ENCODE measurements around the gene CFHR2. TPM values are rescaled to one million over a fixed set of nuclear protein-coding genes. Genes with fewer than 3 reads are reported as not detected.
"Not testable (repeated sequence)": the region's sequence is repeated elsewhere in the genome, so short reads cannot be mapped to it uniquely, and the experiment has no call there.

CFHR2 gene
- total and polyA plus RNA-seq, 7 experiments from 2014 or later: 0.44 TPM; not detected in 6

GRCh38 chr1:196970182-196970581 lies 26.6 kb downstream of the CFHR2 start:
- no peaks in the 10 kb centered on the region for H3K36me3 ChIP-seq (ENCODE audit: control insufficient read depth in 2 of 3, insufficient read depth in 3 of 3, low read length in 3 of 3)
- H3K4me3 Mint-ChIP-seq: no peak overlapping the region
- peaks cover 0 to 3% (median 0%) of the 10 kb centered on the region in 5 donors for H3K27me3 Mint-ChIP-seq
- no peaks in the 10 kb centered on the region for H3K9me3 ChIP-seq (ENCODE audit: control insufficient read depth in 2 of 3, low read length in 3 of 3)
- no peaks in the 10 kb centered on the region for H3K4me1 Mint-ChIP-seq
- H3K27me3 ChIP-seq (ENCODE audit: control insufficient read depth in 2 of 2, insufficient read depth in 2 of 2, low read length in 2 of 2): no peaks in the 10 kb centered on the region
- DNase-seq (no peak), ATAC-seq (no peak)
- no peaks in the 10 kb centered on the region for H3K4me1 ChIP-seq (ENCODE audit: control insufficient read depth in 2 of 2, insufficient read depth in 2 of 2, low read length in 2 of 2)
- no peak overlapping the region for H3K4me3 ChIP-seq (ENCODE audit: low read length)
- intact Hi-C loops (cut with micrococcal nuclease): no loop called here
- no peak overlapping the region for H3K27ac ChIP-seq (ENCODE audit: low read depth, low read length)
- H3K36me3 Mint-ChIP-seq: no peaks in the 10 kb centered on the region
- ChIA-PET CTCF (no interaction called here), POLR2A (no interaction called here)
- H3K9me3 Mint-ChIP-seq: no peaks in the 10 kb centered on the region
- H3K27ac Mint-ChIP-seq: no peak overlapping the region

- Mint-ChIP-seq H3K4me3 (no peak overlapping the region), H3K27ac (no peak overlapping the region)
- DNase-seq: no peak
Measured at GRCh38 chr1:196976278-196976677, 32.7 kb downstream of the CFHR2 start.

GRCh38 chr1:196977278-196977677 lies 33.7 kb downstream of the CFHR2 start, which contains the start of gene CFHR5:
TSS of gene CFHR5 (plus strand) at chr1:196977556. CDS start at chr1:196977665, 109 bp downstream.
- Mint-ChIP-seq H3K36me3 (no peaks in the 10 kb centered on the region), H3K4me3 (no peak within 1 kb of the TSS), H3K4me1 (no peaks in the 10 kb centered on the region), H3K27me3 (peaks cover 0 to 4% (median 0%) of the 10 kb centered on the region in 5 donors), H3K9me3 (no peaks in the 10 kb centered on the region), H3K27ac (no peak within 1 kb of the TSS)
- intact Hi-C loops (cut with micrococcal nuclease): no loop called here
- Histone ChIP-seq H3K36me3 (ENCODE audit: control insufficient read depth in 2 of 3, insufficient read depth in 3 of 3, low read length in 3 of 3) (no peaks in the 10 kb centered on the region), H3K27me3 (ENCODE audit: control insufficient read depth in 2 of 2, insufficient read depth in 2 of 2, low read length in 2 of 2) (no peaks in the 10 kb centered on the region), H3K4me3 (ENCODE audit: low read length) (no peak within 1 kb of the TSS), H3K9me3 (ENCODE audit: control insufficient read depth in 2 of 3, low read length in 3 of 3) (no peaks in the 10 kb centered on the region), H3K27ac (ENCODE audit: low read depth, low read length) (no peak within 1 kb of the TSS), H3K4me1 (ENCODE audit: control insufficient read depth in 2 of 2, insufficient read depth in 2 of 2, low read length in 2 of 2) (no peaks in the 10 kb centered on the region)
- ATAC-seq (no peak), DNase-seq (no peak)
- CTCF ChIA-PET: no interaction called here
- POLR2A ChIA-PET: no interaction called here

More at GRCh38 chr1:196976278-196976677, 32.7 kb downstream of the CFHR2 start:
- H3K4me1 Mint-ChIP-seq: no peaks in the 10 kb centered on the region
- CTCF ChIA-PET: no interaction called here
- H3K36me3 ChIP-seq (ENCODE audit: control insufficient read depth in 2 of 3, insufficient read depth in 3 of 3, low read length in 3 of 3): no peaks in the 10 kb centered on the region
- intact Hi-C loops (cut with micrococcal nuclease): no loop called here
- ATAC-seq: no peak
- H3K4me1 ChIP-seq (ENCODE audit: control insufficient read depth in 2 of 2, insufficient read depth in 2 of 2, low read length in 2 of 2): no peaks in the 10 kb centered on the region
- H3K36me3 Mint-ChIP-seq: no peaks in the 10 kb centered on the region
- no peak overlapping the region for H3K4me3 ChIP-seq (ENCODE audit: low read length)
- no peaks in the 10 kb centered on the region for H3K27me3 Mint-ChIP-seq
- no peaks in the 10 kb centered on the region for H3K9me3 ChIP-seq (ENCODE audit: control insufficient read depth in 2 of 3, low read length in 3 of 3)
- POLR2A ChIA-PET: no interaction called here
- no peaks in the 10 kb centered on the region for H3K27me3 ChIP-seq (ENCODE audit: control insufficient read depth in 2 of 2, insufficient read depth in 2 of 2, low read length in 2 of 2)
- H3K9me3 Mint-ChIP-seq: no peaks in the 10 kb centered on the region
- no peak overlapping the region for H3K27ac ChIP-seq (ENCODE audit: low read depth, low read length)

- no peak overlapping the region for H3K4me3 ChIP-seq (ENCODE audit: low read length)
- ATAC-seq (no peak), DNase-seq (no peak)
- CTCF ChIA-PET: no interaction called here
- Mint-ChIP-seq H3K27me3 (peaks cover 0 to 4% (median 0%) of the 10 kb centered on the region in 5 donors), H3K36me3 (no peaks in the 10 kb centered on the region), H3K4me1 (no peaks in the 10 kb centered on the region), H3K4me3 (no peak overlapping the region), H3K9me3 (peaks cover 0 to 3% (median 0%) of the 10 kb centered on the region in 11 donors), H3K27ac (no peak overlapping the region)
- intact Hi-C loops (cut with micrococcal nuclease): no loop called here
- no peaks in the 10 kb centered on the region for H3K27me3 ChIP-seq (ENCODE audit: control insufficient read depth in 2 of 2, insufficient read depth in 2 of 2, low read length in 2 of 2)
- no peaks in the 10 kb centered on the region for H3K9me3 ChIP-seq (ENCODE audit: control insufficient read depth in 2 of 3, low read length in 3 of 3)
- H3K4me1 ChIP-seq (ENCODE audit: control insufficient read depth in 2 of 2, insufficient read depth in 2 of 2, low read length in 2 of 2): no peaks in the 10 kb centered on the region
- POLR2A ChIA-PET: no interaction called here
- H3K36me3 ChIP-seq (ENCODE audit: control insufficient read depth in 2 of 3, insufficient read depth in 3 of 3, low read length in 3 of 3): no peaks in the 10 kb centered on the region
- no peak overlapping the region for H3K27ac ChIP-seq (ENCODE audit: low read depth, low read length)
Measured at GRCh38 chr1:196980859-196981258, 37.3 kb downstream of the CFHR2 start.

GRCh38 chr1:196982247-196982646 lies 38.7 kb downstream of the CFHR2 start:
- H3K36me3 ChIP-seq (ENCODE audit: control insufficient read depth in 2 of 3, insufficient read depth in 3 of 3, low read length in 3 of 3); H3K27ac Mint-ChIP-seq; H3K4me3 Mint-ChIP-seq; H3K9me3 ChIP-seq (ENCODE audit: control insufficient read depth in 2 of 3, low read length in 3 of 3); H3K9me3 Mint-ChIP-seq; CTCF ChIA-PET; H3K27ac ChIP-seq (ENCODE audit: low read depth, low read length); H3K4me3 ChIP-seq (ENCODE audit: low read length); H3K27me3 ChIP-seq (ENCODE audit: control insufficient read depth in 2 of 2, insufficient read depth in 2 of 2, low read length in 2 of 2); DNase-seq; ATAC-seq; intact Hi-C loops (cut with micrococcal nuclease); H3K27me3 Mint-ChIP-seq; H3K36me3 Mint-ChIP-seq; POLR2A ChIA-PET; H3K4me1 ChIP-seq (ENCODE audit: control insufficient read depth in 2 of 2, insufficient read depth in 2 of 2, low read length in 2 of 2); H3K4me1 Mint-ChIP-seq: not testable (repeated sequence)

GRCh38 chr1:196991919-196992651 lies 48.5 kb downstream of the CFHR2 start:
- H3K36me3 Mint-ChIP-seq; H3K27ac Mint-ChIP-seq; H3K4me3 Mint-ChIP-seq; H3K27ac ChIP-seq (ENCODE audit: low read depth, low read length); ATAC-seq; H3K9me3 ChIP-seq (ENCODE audit: control insufficient read depth in 2 of 3, low read length in 3 of 3); H3K4me1 Mint-ChIP-seq; POLR2A ChIA-PET; H3K36me3 ChIP-seq (ENCODE audit: control insufficient read depth in 2 of 3, insufficient read depth in 3 of 3, low read length in 3 of 3); intact Hi-C loops (cut with micrococcal nuclease); H3K27me3 Mint-ChIP-seq; H3K9me3 Mint-ChIP-seq; H3K4me1 ChIP-seq (ENCODE audit: control insufficient read depth in 2 of 2, insufficient read depth in 2 of 2, low read length in 2 of 2); DNase-seq; CTCF ChIA-PET; H3K27me3 ChIP-seq (ENCODE audit: control insufficient read depth in 2 of 2, insufficient read depth in 2 of 2, low read length in 2 of 2); H3K4me3 ChIP-seq (ENCODE audit: low read length): not testable (repeated sequence)

GRCh38 chr1:196993916-196994315 lies 50.4 kb downstream of the CFHR2 start:
- Histone ChIP-seq H3K9me3 (ENCODE audit: control insufficient read depth in 2 of 3, low read length in 3 of 3) (no peaks in the 10 kb centered on the region), H3K36me3 (ENCODE audit: control insufficient read depth in 2 of 3, insufficient read depth in 3 of 3, low read length in 3 of 3) (no peaks in the 10 kb centered on the region), H3K27me3 (ENCODE audit: control insufficient read depth in 2 of 2, insufficient read depth in 2 of 2, low read length in 2 of 2) (no peaks in the 10 kb centered on the region), H3K27ac (ENCODE audit: low read depth, low read length) (no peak overlapping the region), H3K4me3 (ENCODE audit: low read length) (no peak overlapping the region), H3K4me1 (ENCODE audit: control insufficient read depth in 2 of 2, insufficient read depth in 2 of 2, low read length in 2 of 2) (no peaks in the 10 kb centered on the region)
- CTCF ChIA-PET: no interaction called here
- Mint-ChIP-seq H3K27ac (no peak overlapping the region), H3K4me1 (no peaks in the 10 kb centered on the region), H3K27me3 (peaks cover 0 to 3% (median 0%) of the 10 kb centered on the region in 5 donors), H3K9me3 (peaks cover 0 to 6% (median 0%) of the 10 kb centered on the region in 11 donors), H3K4me3 (no peak overlapping the region), H3K36me3 (no peaks in the 10 kb centered on the region)
- DNase-seq (no peak), ATAC-seq (no peak)
- intact Hi-C loops (cut with micrococcal nuclease): no loop called here
- POLR2A ChIA-PET: interaction anchor here (0.6 kb wide), 1 partner anchor 791 kb away, joined by 3 read pairs; no protein-coding TSS in a partner anchor

Data from naive thymus-derived CD4-positive, alpha-beta T cell (primary cell).